GM18499 (cell line): Measurements from ENCODE around the gene ACTR5.
"Not testable (repeated sequence)": the region's sequence is repeated elsewhere in the genome, so short reads cannot be mapped to it uniquely, and the experiment has no call there.

ENCODE experiments used
- ATAC-seq: cut with Tn5 transposase; IDR thresholded peaks from one replicate; pipeline ENCODE4 v1.9.1; 2021; ENCODE audit warnings: moderate number of reproducible peaks; ENCODE audit not compliant: insufficient read depth, unreplicated experiment

Gene ACTR5

DNA sequence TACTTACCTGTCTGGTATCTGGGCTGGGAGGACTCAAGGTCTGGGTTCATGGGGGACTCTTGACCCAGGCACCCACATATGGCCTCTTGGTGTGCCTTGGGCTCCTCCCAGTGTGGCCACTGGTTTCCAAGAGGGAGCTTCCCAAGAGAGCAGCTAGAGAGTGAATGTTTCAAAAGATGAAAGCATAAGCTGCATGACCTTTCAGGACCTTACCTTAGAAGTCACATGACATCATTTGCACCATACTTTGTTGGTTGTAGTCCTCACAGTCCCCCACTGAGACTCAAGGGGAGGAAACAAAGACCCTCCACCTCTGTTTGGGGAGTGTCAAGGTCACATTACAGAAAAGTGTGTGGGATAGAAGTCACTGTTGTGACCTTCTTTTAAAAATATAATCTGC is 13.9 kb downstream of the ACTR5 start:
- ATAC-seq = no peak

DNA sequence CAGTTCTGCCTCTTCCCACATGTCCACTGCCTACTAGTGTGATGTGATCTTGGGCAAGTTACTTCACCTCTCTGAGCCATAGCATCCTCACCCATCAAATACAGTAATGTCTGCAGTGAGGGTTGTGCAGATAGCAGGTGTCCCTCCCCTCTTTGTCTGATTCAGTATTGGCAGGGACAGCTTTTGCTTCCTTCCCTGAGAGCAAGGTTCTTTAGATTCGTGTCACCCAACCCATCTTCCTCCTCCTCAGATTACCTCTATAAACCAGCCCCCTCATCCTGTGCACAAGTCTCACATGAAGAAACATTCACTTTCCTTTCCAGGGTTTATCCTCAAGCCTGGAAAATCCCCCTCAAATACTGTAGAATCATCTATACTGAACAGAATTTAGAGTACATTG is 15.4 kb downstream of the ACTR5 start:
- ATAC-seq = no peak

DNA sequence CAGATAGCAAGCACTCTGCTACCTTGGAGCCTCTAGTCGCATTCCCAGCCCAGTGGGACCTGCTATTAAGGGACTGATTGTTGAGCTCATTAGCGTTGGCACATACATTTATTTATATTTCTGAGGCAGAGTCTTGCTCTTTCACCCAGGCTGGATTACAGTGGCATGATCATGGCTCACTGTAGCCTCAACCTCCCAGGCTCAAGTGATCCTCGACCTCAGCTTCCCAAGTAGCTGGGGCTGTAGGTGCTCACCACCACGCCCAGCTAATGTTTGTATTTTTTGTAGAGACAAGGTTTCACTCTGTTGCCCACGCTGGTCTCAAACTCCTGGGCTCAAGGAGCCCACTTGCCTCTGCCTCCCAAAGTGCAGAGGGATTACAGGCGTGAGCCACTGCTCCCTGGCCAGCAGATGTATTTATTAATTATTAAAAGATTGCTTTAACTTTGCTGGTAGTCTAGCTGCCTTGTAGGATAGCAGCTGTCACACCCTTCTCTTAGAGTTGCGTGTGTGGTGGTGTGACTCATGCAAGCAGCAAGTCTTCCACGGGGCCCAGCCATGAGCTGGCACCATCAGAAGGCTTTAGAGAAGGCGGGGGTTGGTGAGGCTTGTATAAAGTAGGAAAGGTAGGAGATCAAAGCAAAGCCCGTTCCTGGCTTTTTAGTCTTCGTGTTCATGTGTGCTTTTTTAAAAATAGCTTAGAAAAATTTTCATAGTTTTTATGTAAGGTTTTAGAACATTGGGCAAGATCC is 16.5 kb downstream of the ACTR5 start:
- no peak for ATAC-seq

DNA sequence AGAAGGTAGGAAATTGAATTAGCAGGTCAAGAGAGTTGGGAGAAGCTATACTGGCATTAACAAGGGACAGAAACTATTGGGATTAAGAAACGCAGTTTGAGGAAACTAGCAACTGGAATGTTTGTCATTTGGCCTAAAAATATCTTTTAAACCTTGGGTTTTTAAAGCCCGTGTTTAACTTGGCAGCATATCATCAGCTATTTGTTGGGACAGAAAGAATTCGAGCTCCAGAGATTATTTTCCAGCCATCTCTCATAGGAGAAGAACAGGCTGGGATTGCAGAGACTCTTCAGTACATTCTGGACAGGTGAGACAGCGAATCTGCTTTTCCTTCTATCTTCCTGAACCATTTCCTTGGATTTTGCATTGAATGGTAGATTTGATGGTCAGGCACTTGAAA is 17.8 kb downstream of the ACTR5 start:
- ATAC-seq = no peak

GRCh38 chr20:38769376-38770295 is 21.4 kb downstream of the ACTR5 start:
- no peak for ATAC-seq

GRCh38 chr20:38770546-38770945 is 22.3 kb downstream of the ACTR5 start:
- ATAC-seq = no peak

DNA sequence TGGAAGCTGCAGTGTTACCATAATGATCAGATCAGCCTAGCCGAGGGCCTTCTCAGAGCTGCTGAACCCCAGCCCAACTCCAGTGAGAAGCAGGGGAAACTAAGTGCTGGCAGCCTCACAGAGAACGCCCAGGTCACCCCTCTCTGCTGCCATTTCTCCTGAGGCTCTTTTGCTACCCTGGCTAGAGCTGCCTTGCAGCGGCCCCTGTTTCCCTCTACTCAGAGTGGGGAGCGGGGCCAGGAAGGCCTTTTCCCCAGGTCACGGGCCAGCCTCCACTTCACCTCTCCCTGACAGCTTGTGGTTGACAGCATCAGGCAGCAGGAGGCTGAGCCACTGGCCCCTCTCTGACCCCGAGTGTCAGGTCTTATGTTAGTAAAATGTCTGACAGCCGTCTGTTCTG is 22.7 kb downstream of the ACTR5 start:
- no peak for ATAC-seq

DNA sequence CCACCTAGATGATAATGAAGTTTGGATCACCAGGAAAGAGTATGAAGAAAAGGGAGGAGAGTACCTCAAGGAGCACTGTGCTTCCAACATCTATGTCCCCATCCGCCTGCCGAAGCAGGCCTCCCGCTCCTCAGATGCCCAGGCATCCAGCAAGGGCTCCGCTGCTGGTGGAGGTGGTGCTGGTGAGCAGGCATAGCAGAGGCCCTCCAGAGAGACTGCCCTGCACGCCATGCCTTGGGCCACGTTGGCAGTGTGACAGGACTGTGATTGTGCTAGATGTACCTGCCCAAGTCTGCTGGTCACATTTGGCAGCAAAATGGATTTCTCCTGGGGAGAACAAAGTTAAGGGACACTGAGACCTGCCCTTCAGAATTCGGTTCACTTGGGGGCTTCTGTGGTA is 23.4 kb downstream of the ACTR5 start:
- ATAC-seq = no peak

- ATAC-seq = no peak
Observed at GRCh38 chr20:38774167-38774566, 25.9 kb downstream of the ACTR5 start.

GRCh38 chr20:38776363-38776762 is 28.1 kb downstream of the ACTR5 start:
- no peak for ATAC-seq

DNA sequence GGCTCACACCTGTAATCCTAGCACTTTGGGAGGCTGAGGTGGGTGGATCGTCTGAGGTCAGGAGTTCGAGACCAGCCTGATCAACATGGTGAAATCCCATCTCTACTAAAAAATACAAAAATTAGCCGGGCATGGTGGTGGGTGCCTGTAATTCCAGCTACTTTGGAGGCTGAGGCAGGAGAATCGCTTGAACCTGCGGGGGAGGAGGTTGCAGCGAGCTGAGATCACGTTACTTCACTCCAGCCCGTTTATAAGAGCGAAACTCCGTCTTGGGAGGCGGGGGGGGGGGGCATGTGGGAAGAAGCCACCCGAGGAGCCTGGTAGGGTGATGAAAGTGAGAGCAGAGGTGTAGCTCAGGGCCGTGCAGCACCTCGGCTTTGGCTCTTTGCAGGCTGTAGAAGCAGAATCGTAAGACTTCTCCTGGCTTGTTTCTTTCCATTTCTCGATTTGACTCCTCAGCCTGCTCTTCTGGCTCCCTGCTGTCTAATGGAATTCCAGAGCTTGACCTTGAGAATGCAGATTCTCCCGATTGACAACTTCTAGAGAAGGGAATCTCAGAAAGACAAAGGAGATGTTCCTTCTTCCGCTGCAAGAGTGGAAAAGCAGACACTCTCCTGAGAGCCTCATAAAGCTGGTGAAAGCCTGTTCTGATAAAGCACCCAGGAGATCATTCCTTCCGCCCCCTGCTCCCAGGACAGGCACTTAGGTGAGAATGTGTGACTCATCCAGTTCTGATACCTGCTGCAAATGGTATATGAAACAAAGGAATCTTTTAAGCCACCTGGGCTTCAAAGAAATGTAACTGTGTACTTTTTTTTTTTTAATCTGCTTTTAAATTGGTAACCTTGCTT is 31.2 kb downstream of the ACTR5 start:
- no peak for ATAC-seq

DNA sequence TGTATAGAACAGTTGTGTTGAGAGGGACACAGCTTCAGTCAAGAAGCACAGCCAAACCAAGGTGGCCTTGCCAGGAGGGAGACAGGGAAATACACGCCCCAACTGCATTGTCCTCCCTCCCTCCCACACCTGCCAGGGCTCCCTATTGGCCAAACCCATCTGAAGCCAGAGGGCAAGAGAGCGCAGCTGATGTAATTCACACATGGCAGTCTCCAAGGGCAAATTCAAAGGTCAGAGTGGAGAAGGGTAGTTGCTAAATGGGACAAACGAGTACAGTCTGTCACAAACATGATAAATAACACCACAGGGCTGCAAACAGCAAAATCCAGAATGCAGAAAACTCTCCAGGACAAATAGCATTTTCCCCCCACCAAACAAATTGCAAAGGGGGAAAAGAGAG is 34.0 kb downstream of the ACTR5 start:
- ATAC-seq = no peak

DNA sequence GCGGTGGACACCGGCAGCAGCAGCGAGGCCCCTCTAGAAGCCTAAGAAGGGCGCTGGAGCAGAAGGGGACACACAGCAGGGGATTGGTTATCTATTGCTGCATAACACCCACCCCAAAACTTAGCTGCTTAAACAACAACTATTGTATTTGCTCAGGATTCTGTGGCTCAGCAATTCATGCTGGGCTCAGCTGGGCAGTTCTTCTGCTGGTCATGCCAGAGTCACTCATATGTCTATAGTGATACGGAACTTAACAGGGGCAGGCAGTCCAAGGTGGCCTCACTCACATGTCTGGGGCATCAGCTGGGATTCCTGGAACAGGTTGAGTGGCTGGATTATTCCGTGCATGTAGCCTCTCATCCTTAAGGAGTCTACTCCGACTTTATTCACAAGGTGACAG is 39.6 kb downstream of the ACTR5 start:
- no peak for ATAC-seq

- ATAC-seq = no peak
Observed at GRCh38 chr20:38789503-38790199, 41.4 kb downstream of the ACTR5 start.

DNA sequence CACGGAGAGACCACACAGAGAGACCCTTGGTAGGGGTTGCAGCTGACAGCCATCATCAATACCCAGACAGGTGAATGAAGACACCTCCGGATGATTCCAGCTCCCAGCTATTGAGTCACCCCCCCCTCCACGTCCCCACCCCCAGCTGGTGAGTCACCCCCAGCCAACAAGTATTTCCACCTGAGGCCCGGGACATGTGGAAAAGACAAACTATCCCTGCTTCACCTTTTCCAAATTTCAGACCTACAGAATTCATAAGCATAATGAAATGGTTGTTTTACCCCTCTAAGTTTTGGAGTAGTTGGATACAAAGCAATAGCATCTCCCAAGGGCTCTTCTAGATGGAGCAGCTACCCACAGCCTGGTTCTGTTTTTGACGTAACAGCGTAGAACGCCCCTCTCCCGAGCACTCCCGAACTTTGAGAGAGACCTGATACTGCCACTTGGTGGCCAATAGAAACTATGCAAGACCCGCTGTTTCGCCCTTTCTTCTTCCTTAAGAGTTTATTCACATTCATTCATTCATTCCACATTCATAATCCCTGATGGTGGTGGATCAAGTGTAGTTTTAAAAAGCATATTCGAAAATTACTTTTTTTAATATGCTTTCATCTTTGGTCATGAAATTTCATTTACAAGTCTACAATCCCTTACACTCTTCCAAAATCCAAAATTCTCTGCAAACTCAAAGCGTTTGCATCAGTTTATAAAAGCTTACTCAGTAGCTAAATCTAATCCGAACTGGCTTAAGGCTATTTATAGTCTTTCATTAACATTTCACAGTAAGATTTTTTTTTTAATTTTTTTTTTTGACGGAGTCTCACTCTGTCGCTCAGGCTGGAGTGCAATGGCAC is 42.2 kb downstream of the ACTR5 start:
- ATAC-seq = no peak

- no peak for ATAC-seq
Observed at GRCh38 chr20:38791291-38791690, 43.0 kb downstream of the ACTR5 start.

DNA sequence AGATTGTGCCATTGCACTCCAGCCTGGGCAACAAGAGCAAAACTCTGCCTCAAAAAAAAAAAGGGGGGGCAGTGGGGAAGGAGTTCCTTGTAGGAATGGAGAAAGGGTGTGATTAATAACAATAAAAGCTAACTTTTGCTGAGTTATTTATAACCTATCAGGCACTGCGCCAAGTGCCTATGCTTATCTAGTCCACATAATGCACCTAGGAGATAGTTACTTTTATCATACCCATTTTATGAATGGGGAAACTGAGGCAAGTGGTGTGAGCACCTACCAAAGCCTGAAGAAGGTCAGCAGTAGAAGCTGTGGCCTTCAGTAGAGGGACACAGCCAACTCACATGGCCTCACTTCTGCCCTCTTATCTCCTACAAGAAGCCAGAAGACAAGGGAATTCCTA is 43.7 kb downstream of the ACTR5 start:
- no peak for ATAC-seq

DNA sequence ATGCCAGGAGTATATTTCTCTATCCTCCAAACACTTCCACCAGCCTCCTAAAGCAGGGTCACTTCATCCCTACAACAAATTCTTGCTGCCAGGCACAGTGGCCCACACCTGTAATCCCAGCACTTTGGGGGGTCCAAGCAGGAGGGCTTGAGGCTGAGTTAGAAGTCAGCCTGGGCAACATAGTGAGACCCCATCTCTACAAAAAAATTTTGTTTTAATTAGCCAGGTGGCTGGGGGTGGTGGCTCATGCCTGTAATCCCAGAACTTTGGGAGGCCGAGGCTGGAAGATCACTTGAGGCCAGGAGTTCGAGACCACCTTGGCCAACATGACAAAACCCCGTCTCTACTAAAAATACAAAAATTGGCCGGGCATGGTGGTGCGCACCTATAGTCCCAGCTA is 45.8 kb downstream of the ACTR5 start:
- not testable (repeated sequence) for ATAC-seq

DNA sequence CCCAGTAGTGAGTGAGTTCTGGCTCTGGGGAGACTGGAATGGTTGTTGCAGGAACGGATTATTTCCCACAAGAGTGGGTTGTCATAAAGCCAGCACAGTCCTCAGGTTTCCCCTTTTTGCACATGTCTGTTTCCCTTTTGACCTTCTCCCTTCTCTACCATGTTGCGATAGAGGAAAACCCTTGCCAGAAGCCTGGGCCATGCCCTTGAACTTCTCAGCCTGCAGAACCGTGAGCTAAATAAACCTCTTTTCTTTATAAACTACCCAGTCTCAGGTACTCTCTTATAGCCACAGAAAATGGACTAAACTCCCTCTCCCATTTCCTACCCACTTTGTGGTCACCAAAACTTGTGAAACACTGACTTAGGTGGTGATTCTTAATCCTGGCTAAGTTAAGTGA is 50.0 kb downstream of the ACTR5 start:
- ATAC-seq = no peak
